GM12878 (cell line): ENCODE data around the gene PDGFD. TPM values are rescaled to one million over a fixed set of nuclear protein-coding genes. Genes with fewer than 3 reads are reported as not detected.

Experiments
- ATAC-seq: fragments of 200-7000 bp; cut with Tn5 transposase; 3 replicates; pipeline ENCODE4 v1.9.1; 2020; ENCODE audit warnings: mild to moderate bottlenecking, moderate library complexity
- BruUV-seq: library from RNA; stranded (reverse); fragments of 400-500 nt; replicated peaks from 2 replicates; lab custom pipeline; 2021; lab: Mats Ljungman, UMichigan
- CTCF ChIA-PET: fragments of 300-600 bp; sonication (Branson Sonifier 250); formaldehyde crosslinking; extraction: SDS; loops from one replicate; lab custom pipeline; 2021; ENCODE audit warnings: inconsistent platforms; lab: Yijun Ruan, JAX
- POLR2A ChIA-PET: fragments of 350-600 bp; formaldehyde crosslinking; extraction: SDS; loops from one replicate; lab custom pipeline; 2021; ENCODE audit warnings: inconsistent platforms; lab: Charles Lee
- RAD21 ChIA-PET: fragments of 300-600 bp; sonication (Branson Sonifier 250); formaldehyde crosslinking; loops from one replicate; lab custom pipeline; 2023; ENCODE audit warnings: antibody characterized with exemption; ENCODE audit not compliant: unreplicated experiment; lab: Charles Lee
- SMC1A ChIA-PET: fragments of 300-600 bp; sonication (Branson Sonifier 250); formaldehyde crosslinking; loops from one replicate; lab custom pipeline; 2023; ENCODE audit not compliant: unreplicated experiment, uncharacterized antibody; lab: Charles Lee
- DNase-seq: peaks from one replicate; pipeline ENCODE4 v3.0.0-alpha.2; 2011; ENCODE audit warnings: low read depth, low spot score
- FAIRE-seq: peaks from 3 replicates; lab custom pipeline; 2011; peaks lifted over from hg19 to GRCh38; lab: Jason Lieb, UNC
- H2AFZ ChIP-seq: 2 replicates; pipeline ENCODE4 v1.6.0; 2011; ENCODE audit warnings: low read depth, low read length, control low read depth; ENCODE audit not compliant: control insufficient read depth
- H3K27ac ChIP-seq: 2 replicates; pipeline ENCODE4 v1.5.1; 2011; ENCODE audit warnings: control low read depth; ENCODE audit not compliant: control insufficient read depth, insufficient read depth
- H3K27me3 ChIP-seq, 2 experiments: replicated peaks in 1 of 2; 2 replicates each; pipeline versions ENCODE4 v1.6.0 to v1.6.1; 2011; ENCODE audit warnings: low read length in 1 of 2; ENCODE audit not compliant: control insufficient read depth in 2 of 2, insufficient read depth in 2 of 2
- H3K36me3 ChIP-seq, 2 experiments: 2 replicates each; pipeline ENCODE4 v1.5.1; 2011; ENCODE audit warnings: low read length in 1 of 2; ENCODE audit not compliant: control insufficient read depth in 2 of 2, insufficient read depth in 2 of 2
- H3K4me1 ChIP-seq: 2 replicates; pipeline ENCODE4 v1.6.1; 2011; ENCODE audit warnings: mild to moderate bottlenecking, low read length, moderate library complexity, mixed read lengths; ENCODE audit not compliant: control insufficient read depth, insufficient read depth
- H3K4me2 ChIP-seq: 2 replicates; pipeline ENCODE4 v1.6.0; 2011; ENCODE audit warnings: control low read depth; ENCODE audit not compliant: control insufficient read depth, insufficient read depth
- H3K4me3 ChIP-seq: fragments of 200-600 bp; sonication (generic); 2 replicates; pipeline ENCODE4 v1.5.1; 2016
- H3K79me2 ChIP-seq: 2 replicates; pipeline ENCODE4 v1.6.0; 2011; ENCODE audit warnings: low read length; ENCODE audit not compliant: control insufficient read depth, insufficient read depth
- H3K9ac ChIP-seq: 2 replicates; pipeline ENCODE4 v1.8.0; 2011; ENCODE audit warnings: low read length, control low read depth, mixed read lengths; ENCODE audit not compliant: control insufficient read depth, insufficient read depth
- H3K9me3 ChIP-seq: replicated peaks from 3 replicates; pipeline ENCODE4 v1.5.1; 2011; ENCODE audit warnings: mild to moderate bottlenecking, low read length; ENCODE audit not compliant: control insufficient read depth, insufficient read depth
- H4K20me1 ChIP-seq: 2 replicates; pipeline ENCODE4 v1.6.0; 2011; ENCODE audit not compliant: control insufficient read depth, insufficient read depth
- CTCF ChIP-seq, 3 experiments: IDR thresholded peaks in 2 of 3; conservative IDR thresholded peaks in 1 of 3; 2 replicates each; pipeline ENCODE4 v1.5.1; 2011; ENCODE audit warnings: low read depth in 3 of 3, low read length in 3 of 3, mild to moderate bottlenecking in 3 of 3, control low read depth in 2 of 3, moderate library complexity in 2 of 3, inconsistent platforms in 1 of 3, mixed read lengths in 1 of 3; ENCODE audit not compliant: control insufficient read depth in 2 of 3, insufficient read depth in 1 of 3; ENCODE audit errors: extremely low read depth in 1 of 3
- CUX1 ChIP-seq: IDR thresholded peaks from 2 replicates; pipeline ENCODE4 v1.6.1; 2012; ENCODE audit warnings: improper control_type of control experiment, low read depth, low read length; ENCODE audit not compliant: insufficient replicate concordance
- in situ Hi-C: fragments of 300-500 bp; cut with MboI; formaldehyde crosslinking; loops from 9 replicates; pipeline ENCODE4 v1.14.3; 2018; ENCODE audit warnings: mixed read lengths
- intact Hi-C: fragments of 100-400 bp; cut with micrococcal nuclease; formaldehyde crosslinking; loops from one replicate; pipeline ENCODE4 v1.14.2; 2022; ENCODE audit not compliant: unreplicated experiment
- polyA plus RNA-seq, 11 experiments: library from polyadenylated mRNA; depleted of rRNA in 4 of 11; unstranded in 6 of 11; stranded (reverse) in 5 of 11; fragments of >200 nt; fragmentation: Nextera tagmentation in 4 of 11; fragmentation: Illumina TruSeq in 1 of 11; extraction: Ambion mirVana in 4 of 11; extraction: Trizol in 1 of 11; gene quantifications; 1 replicate in 1 of 11; 2 replicates in 10 of 11; pipeline versions ENCODE4 v1.2.1 to v1.2.3, GENCODE V29; 2011 to 2016; ENCODE audit warnings: inconsistent platforms in 2 of 11, missing spikeins in 2 of 11, low read depth in 1 of 11
- total RNA-seq, 4 experiments: library from RNA; depleted of rRNA in 3 of 4; stranded (reverse); fragments of >200 nt in 3 of 4; fragmentation: Illumina TruSeq in 1 of 4; extraction: Trizol in 1 of 4; gene quantifications; 2 replicates each; pipeline versions ENCODE4 v1.2.1 to v1.2.3, GENCODE V29; 2013 to 2021

Gene PDGFD
- total and polyA plus RNA-seq, 10 of the 15 experiments (the other 5 are each of a cell fraction or from before 2014, with no cell fraction given), result 0.05 to 0.13 TPM; not detected in 8

- DNase-seq (no peak), ATAC-seq (0 out of 3 replicates have a peak, but pooled peaks have one; percentile 29), FAIRE-seq (no peak)
- no peaks in the 10 kb centered on the region for H3K36me3 ChIP-seq
- BruUV-seq, result no TSS peak
- in situ Hi-C loops (no loop called here), intact Hi-C loops (no loop called here)
- ChIA-PET RAD21 (no interaction called here), SMC1A (interaction anchor here (1.4 kb wide), 1 partner anchor 36 kb away, joined by 4 read pairs; no protein-coding TSS in a partner anchor), CTCF (interaction anchor here (0.6 to 1.6 kb wide), 4 partner anchors 9 to 59 kb away, joined by 3 to 4 read pairs (median 3); no protein-coding TSS in a partner anchor), POLR2A (no interaction called here)
- no peak overlapping the region for H3K27ac ChIP-seq
- no peaks in the 10 kb centered on the region for H4K20me1 ChIP-seq
- H3K4me1 ChIP-seq, result no peaks in the 10 kb centered on the region
- no peak overlapping the region for H3K9ac ChIP-seq
- TF ChIP-seq CUX1 (no peak), CTCF (IDR thresholded peaks at IDR 0.05 in 2 of 3, conservative IDR thresholded peaks at IDR 0.05 in 1 of 3; ENCODE audit: control insufficient read depth in 2 of 3, extremely low read depth in 1 of 3, insufficient read depth in 1 of 3, low read depth in 3 of 3, low read length in 3 of 3) (peak in 2 of 3 experiments; percentile 17 to 23; a peak in 2 of 6 replicates)
- no peak overlapping the region for H3K4me2 ChIP-seq
- no peaks in the 10 kb centered on the region for H3K9me3 ChIP-seq
- H3K4me3 ChIP-seq, result no peak overlapping the region
- no peaks in the 10 kb centered on the region for H3K27me3 ChIP-seq
- H2AFZ ChIP-seq, result no peak overlapping the region
- no peaks in the 10 kb centered on the region for H3K79me2 ChIP-seq
These were observed 199.6 kb downstream of the PDGFD start for GRCh38 chr11:103964390-103964789.
